Neural progenitor cell (in vitro differentiated cells): ENCODE data around the gene SPAG9. TPM values are rescaled to one million over a fixed set of nuclear protein-coding genes. Genes with fewer than 3 reads are reported as not detected.
"Not testable (repeated sequence)": the region's sequence is repeated elsewhere in the genome, so short reads cannot be mapped to it uniquely, and the experiment has no call there.

Source experiments
- DNase-seq: peaks from one replicate; pipeline ENCODE4 v3.0.0-alpha.2; 2016; ENCODE audit warnings: low spot score
- H2AFZ ChIP-seq: fragments of 200-600 bp; sonication (generic); replicated peaks from 2 replicates; pipeline ENCODE4 v1.6.1; 2016; ENCODE audit warnings: antibody characterized with exemption
- H3F3A ChIP-seq: fragments of 200-600 bp; sonication (generic); 2 replicates; pipeline ENCODE4 v1.6.1; 2016; ENCODE audit warnings: antibody characterized with exemption, low read depth
- H3K27ac ChIP-seq: fragments of 200-600 bp; sonication (generic); 2 replicates; pipeline ENCODE4 v1.5.1; 2016; ENCODE audit warnings: mild to moderate bottlenecking
- H3K27me3 ChIP-seq: fragments of 200-600 bp; sonication (generic); 2 replicates; pipeline ENCODE4 v1.6.1; 2016; ENCODE audit warnings: mild to moderate bottlenecking, moderate library complexity
- H3K36me3 ChIP-seq: fragments of 200-600 bp; sonication (generic); 2 replicates; pipeline ENCODE4 v1.5.1; 2016
- H3K4me1 ChIP-seq: fragments of 200-600 bp; sonication (generic); 2 replicates; pipeline ENCODE4 v1.6.1; 2016; ENCODE audit warnings: mixed run types
- H3K4me2 ChIP-seq: fragments of 200-600 bp; sonication (generic); 2 replicates; pipeline ENCODE4 v1.6.1; 2016
- H3K4me3 ChIP-seq: fragments of 200-600 bp; sonication (generic); 2 replicates; pipeline ENCODE4 v1.5.1; 2016
- H3K79me2 ChIP-seq: fragments of 200-600 bp; sonication (generic); 2 replicates; pipeline ENCODE4 v1.6.1; 2016; ENCODE audit warnings: low read depth
- H3K9ac ChIP-seq: fragments of 200-600 bp; sonication (generic); 2 replicates; pipeline ENCODE4 v1.6.1; 2016
- H3K9me3 ChIP-seq: fragments of 200-600 bp; sonication (generic); 2 replicates; pipeline ENCODE4 v1.5.1; 2016; ENCODE audit warnings: low read depth
- H4K20me1 ChIP-seq: fragments of 200-600 bp; sonication (generic); 2 replicates; pipeline ENCODE4 v1.6.1; 2016; ENCODE audit warnings: low read depth
- H3K27ac Mint-ChIP-seq: 3 replicates; pipeline ENCODE4 v1.8.0; 2021; ENCODE audit warnings: mixed read lengths
- H3K27me3 Mint-ChIP-seq: 2 replicates; pipeline ENCODE4 v1.8.0; 2022; ENCODE audit warnings: low read depth, mild to moderate bottlenecking, inconsistent platforms, moderate library complexity, mixed read lengths; ENCODE audit not compliant: insufficient read depth
- H3K36me3 Mint-ChIP-seq: 3 replicates; pipeline ENCODE4 v1.8.0; 2021; ENCODE audit warnings: mixed read lengths
- H3K4me1 Mint-ChIP-seq: 3 replicates; pipeline ENCODE4 v1.8.0; 2021; ENCODE audit warnings: mixed read lengths
- H3K4me3 Mint-ChIP-seq: 3 replicates; pipeline ENCODE4 v1.8.0; 2021; ENCODE audit warnings: mild to moderate bottlenecking, moderate library complexity, mixed read lengths
- H3K9me3 Mint-ChIP-seq: 3 replicates; pipeline ENCODE4 v1.8.0; 2020; ENCODE audit warnings: mixed read lengths
- CTCF ChIP-seq: fragments of 200-600 bp; sonication (generic); IDR thresholded peaks from 2 replicates; pipeline ENCODE4 v1.5.1; 2017; ENCODE audit warnings: antibody characterized with exemption, mild to moderate bottlenecking
- EZH2 ChIP-seq: fragments of 200-600 bp; sonication (generic); IDR thresholded peaks from 2 replicates; pipeline ENCODE4 v1.6.1; 2017; ENCODE audit warnings: antibody characterized with exemption, mild to moderate bottlenecking, moderate library complexity
- EZH2phosphoT487 ChIP-seq: fragments of 200-600 bp; sonication (generic); IDR thresholded peaks from 2 replicates; pipeline ENCODE4 v1.6.1; 2017; ENCODE audit warnings: antibody characterized with exemption
- total RNA-seq: library from RNA; depleted of rRNA; stranded (reverse); fragments of >200 nt; gene quantifications from 2 replicates; pipeline ENCODE4 v1.2.3, GENCODE V29; 2015; ENCODE audit warnings: low replicate concordance

Gene SPAG9
- total RNA-seq, 1 donor from 2014 or later, result 99.5 TPM

GRCh38 chr17:50944902-50945720 is 175.6 kb downstream of the SPAG9 start:
- Mint-ChIP-seq H3K4me3 (no peak overlapping the region), H3K9me3 (no peaks in the 10 kb centered on the region)
- no peak overlapping the region for H3K9ac ChIP-seq

GRCh38 chr17:50944054-50944901 is 176.4 kb downstream of the SPAG9 start:
- H3K79me2 ChIP-seq, result no peaks in the 10 kb centered on the region
- peaks cover 16% of the 10 kb centered on the region for H3K4me1 ChIP-seq
- H3K4me2 ChIP-seq, result peak overlapping the region; percentile 93

More at GRCh38 chr17:50944902-50945720, 175.6 kb downstream of the SPAG9 start:
- H3K27ac ChIP-seq, result no peak overlapping the region
- peak overlapping the region; percentile 46 for H3K4me3 ChIP-seq
- peaks cover 25% of the 10 kb centered on the region for H3K4me1 ChIP-seq
- H3F3A ChIP-seq, result peaks cover 23% of the 10 kb centered on the region
- TF ChIP-seq CTCF, result no peak
- no peak for TF ChIP-seq EZH2
- TF ChIP-seq EZH2phosphoT487, result no peak
- peaks cover 38% of the 10 kb centered on the region for H3K27me3 ChIP-seq
- no peaks in the 10 kb centered on the region for H3K79me2 ChIP-seq
- DNase-seq, result no peak
- no peaks in the 10 kb centered on the region for H3K9me3 ChIP-seq
- no peaks in the 10 kb centered on the region for H3K36me3 ChIP-seq
- no peak overlapping the region for H2AFZ ChIP-seq
- H4K20me1 ChIP-seq, result no peaks in the 10 kb centered on the region
- Mint-ChIP-seq H3K36me3 (no peaks in the 10 kb centered on the region), H3K27me3 (peaks cover 17% of the 10 kb centered on the region), H3K4me1 (peaks cover 41% of the 10 kb centered on the region), H3K27ac (no peak overlapping the region)
- H3K4me2 ChIP-seq, result peak overlapping the region; percentile 93

GRCh38 chr17:50943575-50943933 is 177.1 kb downstream of the SPAG9 start:
- H2AFZ ChIP-seq, result no peak overlapping the region
- H3K4me3 Mint-ChIP-seq, result peak overlapping the region; percentile 33

More at GRCh38 chr17:50944054-50944901, 176.4 kb downstream of the SPAG9 start:
- H2AFZ ChIP-seq, result peak overlapping the region; percentile 67
- DNase-seq, result peak; percentile 75
- no peaks in the 10 kb centered on the region for H3K36me3 Mint-ChIP-seq
- H3K4me3 Mint-ChIP-seq, result peak overlapping the region; percentile 33
- H3K27me3 ChIP-seq, result peaks cover 38% of the 10 kb centered on the region
- peaks cover 17% of the 10 kb centered on the region for H3F3A ChIP-seq
- peaks cover 38% of the 10 kb centered on the region for H3K4me1 Mint-ChIP-seq
- TF ChIP-seq EZH2phosphoT487, result no peak
- peak; percentile 27 for TF ChIP-seq CTCF
- no peak for TF ChIP-seq EZH2
- H3K4me3 ChIP-seq, result peak overlapping the region; percentile 46
- H3K36me3 ChIP-seq, result no peaks in the 10 kb centered on the region
- no peaks in the 10 kb centered on the region for H4K20me1 ChIP-seq
- no peak overlapping the region for H3K27ac ChIP-seq
- H3K9me3 ChIP-seq, result no peaks in the 10 kb centered on the region
- peaks cover 17% of the 10 kb centered on the region for H3K27me3 Mint-ChIP-seq
- H3K9ac ChIP-seq, result no peak overlapping the region
- H3K9me3 Mint-ChIP-seq, result no peaks in the 10 kb centered on the region
- no peak overlapping the region for H3K27ac Mint-ChIP-seq

GRCh38 chr17:50941676-50942048 is 179.0 kb downstream of the SPAG9 start:
- not testable (repeated sequence) for H3K4me3 Mint-ChIP-seq, H3K36me3 Mint-ChIP-seq, H3K9me3 ChIP-seq, H3K4me3 ChIP-seq, H2AFZ ChIP-seq, H3K27ac ChIP-seq, DNase-seq, H3K4me2 ChIP-seq, H3K79me2 ChIP-seq, H3K36me3 ChIP-seq, H3K9ac ChIP-seq, H3K9me3 Mint-ChIP-seq, H4K20me1 ChIP-seq
- Histone ChIP-seq H3K4me1 (peaks cover 13% of the 10 kb centered on the region), H3K27me3 (peaks cover 38% of the 10 kb centered on the region), H3F3A (peaks cover 17% of the 10 kb centered on the region)
- peak overlapping the region; percentile 76 for H3K27ac Mint-ChIP-seq
- peaks cover 26% of the 10 kb centered on the region for H3K4me1 Mint-ChIP-seq
- peaks cover 14% of the 10 kb centered on the region for H3K27me3 Mint-ChIP-seq

More at GRCh38 chr17:50943575-50943933, 177.1 kb downstream of the SPAG9 start:
- no peak overlapping the region for H3K4me3 ChIP-seq
- H3K9ac ChIP-seq, result no peak overlapping the region
- H4K20me1 ChIP-seq, result no peaks in the 10 kb centered on the region
- Mint-ChIP-seq H3K36me3 (no peaks in the 10 kb centered on the region), H3K27me3 (peaks cover 17% of the 10 kb centered on the region), H3K9me3 (no peaks in the 10 kb centered on the region), H3K27ac (peak overlapping the region; percentile 60), H3K4me1 (peaks cover 38% of the 10 kb centered on the region)
- no peaks in the 10 kb centered on the region for H3K36me3 ChIP-seq
- peaks cover 38% of the 10 kb centered on the region for H3K27me3 ChIP-seq
- H3K27ac ChIP-seq, result no peak overlapping the region
- TF ChIP-seq EZH2phosphoT487 (no peak), CTCF (no peak), EZH2 (no peak)
- peaks cover 13% of the 10 kb centered on the region for H3K4me1 ChIP-seq
- H3K4me2 ChIP-seq, result peak overlapping the region; percentile 93
- no peaks in the 10 kb centered on the region for H3K9me3 ChIP-seq
- peaks cover 17% of the 10 kb centered on the region for H3F3A ChIP-seq
- no peaks in the 10 kb centered on the region for H3K79me2 ChIP-seq
- DNase-seq, result no peak
